OCI-LY7 (cell line): ENCODE data around the gene MTARC2.

ENCODE experiments used
- CTCF ChIP-seq: fragments of 200-600 bp; sonication (generic); conservative IDR thresholded peaks from 2 replicates; pipeline ENCODE4 v1.5.1; 2014; ENCODE audit warnings: mild to moderate bottlenecking, antibody characterized with exemption, low read length, moderate library complexity, mixed read lengths
- EZH2phosphoT487 ChIP-seq: fragments of 200-600 bp; sonication (generic); IDR thresholded peaks from 2 replicates; pipeline ENCODE4 v1.6.1; 2018; ENCODE audit warnings: low read depth, borderline replicate concordance, mild to moderate bottlenecking, mixed run types, antibody characterized with exemption, low read length, moderate library complexity, mixed read lengths

DNA sequence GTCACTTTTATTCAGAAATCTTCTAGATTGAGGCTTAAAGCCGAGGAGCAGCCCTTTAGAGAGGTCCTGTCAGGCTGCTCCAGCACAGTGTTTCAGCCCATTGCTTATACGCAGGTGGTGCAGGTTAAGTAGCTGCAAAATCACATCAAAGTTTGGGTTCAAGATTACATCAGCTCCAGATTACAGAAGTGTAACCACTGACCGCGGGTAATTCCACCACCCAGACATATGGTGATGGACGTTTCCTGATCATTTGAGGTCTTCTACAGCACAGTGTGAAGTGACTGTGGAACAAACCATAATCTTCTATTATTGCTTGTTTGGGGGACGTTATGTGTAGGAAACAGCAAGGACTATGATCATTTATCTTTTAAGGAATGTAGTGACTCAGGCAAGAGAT lies 46.1 kb upstream of the MTARC2 start:
- TF ChIP-seq EZH2phosphoT487 (no peak), CTCF (no peak)
